Femur (tissue), 1 donor: ENCODE measurements around the gene ATP6AP2.
"Not testable (repeated sequence)": the region's sequence is repeated elsewhere in the genome, so short reads cannot be mapped to it uniquely, and the experiment has no call there.

Experiments used
- DNase-seq: peaks from one replicate; pipeline ENCODE4 v3.0.0-alpha.2; 2017

The ATP6AP2 gene

DNA sequence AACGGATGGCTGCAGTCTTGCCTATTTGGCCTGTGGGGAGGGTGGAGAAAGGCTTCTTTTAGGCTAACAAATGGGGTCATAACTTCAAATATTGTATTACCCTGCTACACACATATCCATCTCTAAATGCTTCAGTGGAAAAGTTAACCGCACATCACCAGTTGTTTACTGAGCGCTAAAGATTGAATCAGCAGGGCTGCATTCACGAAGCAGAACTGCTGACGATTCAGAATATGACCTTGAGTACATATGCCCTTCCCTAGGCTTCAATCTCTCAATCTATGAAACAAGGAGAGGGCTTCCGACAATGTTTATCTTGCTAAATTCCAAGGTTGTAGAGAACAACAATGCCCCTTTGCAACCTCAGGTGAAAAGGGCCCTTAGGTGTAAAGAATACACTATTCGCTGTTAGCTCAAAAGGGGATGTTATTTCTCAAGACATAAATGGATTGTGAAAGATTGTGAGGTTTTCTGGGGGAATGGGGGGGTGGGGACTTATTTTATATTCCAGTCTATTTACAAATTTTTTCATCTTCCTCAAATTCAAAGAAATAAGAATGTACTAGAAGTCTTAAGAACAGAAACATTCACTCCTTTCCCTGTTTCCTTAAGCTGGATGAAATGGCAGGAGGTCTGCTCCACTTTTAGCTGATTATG is 2.6 kb upstream of the ATP6AP2 start:
- no peak for DNase-seq

GRCh38 chrX:40579141-40579540 is 1.6 kb upstream of the ATP6AP2 start:
- no peak for DNase-seq

DNA sequence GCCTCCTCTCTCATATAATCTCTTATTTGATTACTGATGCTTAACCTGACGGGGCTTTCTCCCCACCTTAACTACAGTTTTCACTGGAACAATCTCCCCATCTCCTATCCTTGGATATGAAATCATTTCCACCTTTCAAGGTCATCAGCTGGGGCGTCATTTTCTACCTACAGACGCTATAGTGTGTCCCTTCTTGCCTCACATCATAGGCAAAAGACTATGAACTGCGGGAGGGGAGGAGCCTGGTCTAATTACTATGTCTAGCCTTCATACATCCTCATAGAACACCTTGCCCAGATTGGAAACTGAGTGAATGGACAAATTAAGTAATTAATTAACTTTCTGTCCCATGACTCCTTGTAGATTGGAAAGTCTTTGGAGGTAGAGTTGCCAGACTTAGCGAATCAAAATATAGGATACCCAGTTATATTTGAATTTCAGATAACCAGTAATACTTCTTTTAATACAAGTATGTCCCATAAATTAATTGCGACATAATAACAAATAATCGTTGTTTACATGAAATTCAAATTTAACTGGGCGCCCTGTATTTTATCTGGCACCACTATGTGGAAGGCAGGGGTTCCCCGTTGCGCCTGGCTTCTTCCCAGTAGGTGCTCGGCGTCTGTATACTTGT is 752 bp upstream of the ATP6AP2 start:
- no peak for DNase-seq

DNA sequence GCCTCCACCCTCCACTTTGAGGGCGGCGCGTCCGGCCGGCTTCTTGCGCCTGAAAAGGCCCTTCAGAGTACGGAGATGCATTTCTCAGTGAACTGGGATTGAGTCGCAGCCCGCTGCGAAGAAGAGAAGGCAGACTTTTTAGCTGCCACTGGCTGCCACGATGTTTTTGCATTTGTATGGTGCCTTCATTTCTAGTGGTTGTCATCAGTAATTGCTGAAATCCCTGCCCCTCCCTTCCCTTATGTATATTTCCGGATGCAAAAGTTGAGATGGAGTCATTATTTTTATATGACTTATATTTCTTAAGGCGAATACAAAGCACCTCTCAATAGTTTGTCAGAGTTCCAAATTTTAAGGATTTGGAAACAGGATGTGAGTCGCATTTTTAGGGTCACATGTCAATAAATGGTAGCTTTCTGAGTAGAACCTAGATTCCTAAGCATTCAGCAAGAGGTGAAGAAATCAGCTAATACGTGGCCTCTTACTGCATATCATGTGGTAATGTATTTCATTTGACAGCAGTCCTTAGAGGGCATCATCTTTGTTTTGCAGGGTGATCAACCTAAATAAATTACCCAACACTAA is 658 bp downstream of the ATP6AP2 start:
- DNase-seq: no peak

DNA sequence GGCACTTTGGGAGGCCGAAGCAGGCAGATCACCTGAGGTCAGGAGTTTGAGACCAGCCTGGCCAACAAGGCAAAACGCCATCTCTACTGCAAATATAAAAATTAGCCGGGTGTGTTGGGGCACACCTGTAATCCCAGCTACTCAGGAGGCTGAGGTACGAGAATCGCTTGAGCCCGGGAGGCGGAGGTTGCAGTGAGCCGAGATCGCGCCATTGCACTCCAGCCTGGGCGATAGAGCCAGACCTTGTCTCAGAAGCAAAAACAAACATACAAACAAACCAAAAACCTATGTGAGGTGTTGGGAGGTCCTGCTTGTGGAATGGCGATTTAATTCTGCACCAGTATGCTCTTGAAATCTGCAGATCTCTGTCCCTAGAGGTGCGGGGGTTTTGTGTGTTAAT is 1.4 kb downstream of the ATP6AP2 start:
- not testable (repeated sequence) for DNase-seq

DNA sequence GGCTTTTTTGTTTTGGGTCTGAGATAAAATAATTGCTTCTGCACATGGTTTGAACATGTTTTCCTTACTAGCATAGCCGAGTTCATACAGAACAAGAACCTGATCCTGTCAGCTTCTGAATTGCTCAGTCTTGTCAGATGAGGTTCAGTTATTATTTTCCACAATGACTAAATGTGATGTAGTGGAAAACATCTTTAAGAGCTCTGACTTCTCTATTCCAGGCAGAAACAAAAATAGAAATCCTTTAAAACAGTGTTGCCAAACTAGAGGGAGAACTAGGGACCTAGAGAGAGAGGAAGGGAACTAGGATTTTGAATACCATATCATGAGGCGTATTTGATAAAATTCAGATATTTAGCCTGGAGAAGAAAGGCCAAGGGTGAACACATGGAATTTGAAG is 2.0 kb downstream of the ATP6AP2 start:
- DNase-seq: no peak

GRCh38 chrX:40587623-40588022 is 6.9 kb downstream of the ATP6AP2 start:
- not testable (repeated sequence) for DNase-seq

GRCh38 chrX:40589616-40590321 is 9.0 kb downstream of the ATP6AP2 start:
- not testable (repeated sequence) for DNase-seq

- no peak for DNase-seq
These were observed 22.7 kb downstream of the ATP6AP2 start for GRCh38 chrX:40603446-40603845.

DNA sequence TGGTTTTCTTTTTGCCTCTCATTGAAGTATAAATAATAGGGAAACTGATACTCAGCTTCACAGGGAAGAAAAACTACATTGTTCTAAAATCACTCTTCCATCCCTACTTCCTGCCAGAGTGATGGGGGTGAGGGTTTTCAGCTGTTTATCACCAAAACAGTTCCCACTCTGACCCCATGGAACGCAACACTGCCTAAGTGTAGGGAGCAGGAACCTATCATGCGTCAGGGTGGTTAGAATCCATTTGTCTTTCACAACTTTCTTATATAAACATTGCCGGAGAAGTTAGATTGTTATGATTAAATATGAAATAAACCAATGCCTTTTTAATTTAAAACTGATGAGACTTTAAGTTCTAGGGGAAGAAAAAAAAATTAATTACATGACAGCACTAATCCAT is 26.6 kb downstream of the ATP6AP2 start:
- DNase-seq: no peak

DNA sequence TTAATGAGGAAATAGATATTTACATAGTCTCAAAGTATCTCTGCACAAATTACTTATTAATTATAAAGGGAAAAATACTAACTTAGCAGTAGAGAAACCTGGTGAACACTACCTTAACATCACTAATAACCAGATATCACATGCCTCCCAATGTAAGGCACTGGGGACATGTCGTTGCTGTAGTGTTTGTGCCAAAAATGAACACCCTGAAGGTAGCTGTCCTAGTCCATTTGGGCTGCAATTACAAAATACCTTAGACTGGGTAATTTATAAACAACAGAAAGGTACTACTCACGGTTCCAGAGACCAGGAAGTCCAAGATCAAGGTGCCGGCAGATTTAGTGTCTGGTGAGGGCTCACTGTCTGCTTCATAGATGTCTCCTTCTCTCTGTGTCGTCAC is 31.7 kb downstream of the ATP6AP2 start:
- DNase-seq: no peak

DNA sequence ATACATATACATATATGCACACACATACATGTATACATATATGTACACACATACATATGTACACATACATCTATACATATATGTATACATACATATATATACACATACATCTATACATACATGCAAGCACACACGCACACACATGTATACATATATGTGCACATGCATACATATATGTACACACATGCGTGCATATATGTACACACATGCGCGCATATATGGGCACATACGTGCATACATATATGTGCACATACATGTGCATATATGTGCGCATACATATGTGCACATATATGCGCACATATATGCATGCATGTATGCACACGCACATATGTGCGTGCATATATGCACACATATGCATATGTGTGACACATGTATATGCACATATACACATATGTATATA is 35.2 kb downstream of the ATP6AP2 start:
- DNase-seq: no peak

- no peak for DNase-seq
These were observed 36.8 kb downstream of the ATP6AP2 start for GRCh38 chrX:40617566-40617965.

DNA sequence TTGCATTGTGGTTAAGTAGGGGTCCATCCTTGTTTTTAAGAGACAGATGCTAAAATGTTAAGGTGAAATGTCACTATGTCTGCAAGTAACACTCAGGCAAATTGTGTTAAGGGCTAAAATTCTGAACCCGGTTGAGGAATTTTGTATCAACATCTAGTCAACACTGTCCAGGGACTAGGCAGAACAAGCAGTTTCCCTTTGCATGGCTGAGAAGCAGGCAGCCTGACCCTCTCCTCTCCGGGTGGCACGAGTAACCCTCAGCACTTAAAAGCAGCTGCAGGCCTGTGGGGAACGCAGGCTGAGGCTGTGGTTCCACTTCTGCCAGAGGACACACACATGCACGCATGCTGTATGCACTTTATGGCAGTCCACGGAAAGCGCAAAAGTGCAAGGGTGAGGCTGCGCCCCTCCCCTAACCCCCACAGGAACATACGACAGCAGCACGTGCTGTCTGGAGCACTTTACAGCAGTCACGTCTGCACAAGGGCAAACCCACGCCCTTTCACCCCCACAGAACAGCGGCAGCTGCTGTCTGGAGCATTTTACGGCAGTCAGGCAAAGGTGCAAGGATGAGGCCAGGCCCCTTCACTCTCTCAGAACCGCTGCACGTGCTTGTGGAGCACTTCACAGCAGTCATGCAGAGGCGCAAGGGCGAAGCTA is 41.8 kb downstream of the ATP6AP2 start:
- DNase-seq: no peak

GRCh38 chrX:40623139-40623536 is 42.4 kb downstream of the ATP6AP2 start, which contains the start of gene MPC1L:
Gene MPC1L, plus strand, starts transcription at chrX:40623428. Its CDS starts 138 bp downstream, at chrX:40623566.
- DNase-seq: no peak

DNA sequence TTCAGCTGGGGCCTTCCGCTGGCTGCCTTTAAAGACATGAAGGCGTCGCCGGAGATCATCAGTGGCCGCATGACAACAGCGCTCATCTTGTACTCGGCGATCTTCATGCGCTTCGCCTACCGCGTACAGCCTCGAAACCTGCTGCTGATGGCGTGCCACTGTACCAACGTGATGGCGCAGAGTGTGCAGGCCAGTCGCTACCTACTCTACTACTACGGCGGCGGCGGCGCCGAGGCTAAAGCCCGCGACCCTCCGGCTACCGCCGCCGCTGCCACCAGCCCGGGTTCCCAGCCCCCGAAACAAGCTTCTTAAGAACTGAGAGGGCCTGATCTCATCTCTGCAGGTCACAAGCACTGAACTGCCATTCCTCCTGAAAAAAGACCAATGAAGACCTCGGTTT is 42.9 kb downstream of the ATP6AP2 start:
- DNase-seq: no peak

DNA sequence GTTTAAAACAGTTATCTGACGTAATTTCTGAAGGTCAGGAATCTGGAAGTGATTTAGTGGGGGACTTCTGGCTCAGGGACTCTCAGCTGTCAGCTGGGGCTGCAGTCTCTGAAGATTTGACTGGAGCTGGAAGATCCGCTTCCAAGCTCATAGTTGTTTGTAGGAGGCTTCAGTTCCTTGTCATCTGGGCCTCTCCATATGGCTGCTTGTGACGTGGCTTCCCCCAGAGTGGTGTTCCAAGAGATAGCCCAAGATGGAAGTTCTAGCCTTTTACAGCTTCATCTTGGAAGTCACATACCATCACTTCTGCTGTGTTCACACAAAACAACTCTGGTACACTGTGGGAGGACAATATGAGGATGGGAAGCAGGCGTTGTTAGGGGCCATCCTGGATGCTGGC is 44.5 kb downstream of the ATP6AP2 start:
- DNase-seq: no peak

DNA sequence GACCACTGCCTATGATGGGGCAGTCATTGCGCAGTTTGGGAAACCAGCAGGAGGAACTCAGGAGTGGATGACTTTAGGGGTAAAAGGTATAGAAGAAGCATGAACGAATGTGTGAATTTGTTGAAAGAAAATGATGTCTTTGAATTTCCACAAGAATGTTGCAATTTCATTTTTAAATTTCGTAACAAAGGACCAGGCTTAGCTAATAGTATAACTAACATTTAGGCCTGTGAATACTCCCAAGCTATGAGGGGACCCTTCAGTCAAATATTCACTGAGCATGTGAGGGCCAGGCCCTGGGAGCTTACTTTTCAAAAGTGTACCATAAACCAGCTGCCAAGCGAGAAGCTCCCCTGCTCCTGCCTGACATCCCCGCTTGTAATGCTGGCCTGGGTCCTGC is 47.7 kb downstream of the ATP6AP2 start:
- DNase-seq: no peak

DNA sequence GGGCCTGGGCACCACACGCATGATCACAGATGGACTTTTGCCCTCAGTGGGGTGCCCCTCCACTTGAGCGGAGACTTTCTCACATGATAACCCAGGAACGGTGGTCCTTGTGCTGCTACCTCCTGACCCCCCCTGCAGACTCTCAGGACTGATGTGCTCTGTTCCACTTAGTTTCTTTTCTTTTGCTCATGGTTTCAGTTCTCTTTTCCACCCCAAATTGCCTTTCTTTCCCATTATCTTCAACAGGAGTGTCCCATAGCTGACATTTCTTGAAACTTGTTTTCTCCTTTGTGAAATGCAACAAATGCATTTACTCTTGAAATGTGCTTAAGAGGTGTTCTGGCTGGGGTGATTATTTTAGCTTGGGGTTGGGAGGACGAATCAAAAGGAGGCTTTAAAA is 51.4 kb downstream of the ATP6AP2 start:
- no peak for DNase-seq

DNA sequence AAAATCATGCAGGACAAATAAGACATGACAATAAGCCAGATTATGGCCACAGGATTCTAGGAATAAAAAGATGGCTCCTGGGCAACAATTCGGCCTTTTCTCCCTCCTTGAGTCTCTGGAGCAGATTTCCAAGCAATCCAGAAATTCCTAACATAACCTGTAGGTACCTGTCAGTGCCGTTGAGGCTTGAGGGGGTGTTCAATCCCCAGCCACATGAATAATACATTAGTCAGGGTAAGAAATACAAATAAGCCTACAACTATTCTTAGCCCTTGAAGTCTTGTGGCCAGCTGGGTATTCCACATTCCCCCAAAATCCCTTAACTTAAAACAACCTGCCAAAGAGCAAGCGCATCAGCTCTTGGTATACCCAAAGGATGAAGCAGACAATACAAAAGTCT is 56.9 kb downstream of the ATP6AP2 start:
- DNase-seq: no peak

GRCh38 chrX:40644176-40644575 is 63.4 kb downstream of the ATP6AP2 start:
- no peak for DNase-seq

DNA sequence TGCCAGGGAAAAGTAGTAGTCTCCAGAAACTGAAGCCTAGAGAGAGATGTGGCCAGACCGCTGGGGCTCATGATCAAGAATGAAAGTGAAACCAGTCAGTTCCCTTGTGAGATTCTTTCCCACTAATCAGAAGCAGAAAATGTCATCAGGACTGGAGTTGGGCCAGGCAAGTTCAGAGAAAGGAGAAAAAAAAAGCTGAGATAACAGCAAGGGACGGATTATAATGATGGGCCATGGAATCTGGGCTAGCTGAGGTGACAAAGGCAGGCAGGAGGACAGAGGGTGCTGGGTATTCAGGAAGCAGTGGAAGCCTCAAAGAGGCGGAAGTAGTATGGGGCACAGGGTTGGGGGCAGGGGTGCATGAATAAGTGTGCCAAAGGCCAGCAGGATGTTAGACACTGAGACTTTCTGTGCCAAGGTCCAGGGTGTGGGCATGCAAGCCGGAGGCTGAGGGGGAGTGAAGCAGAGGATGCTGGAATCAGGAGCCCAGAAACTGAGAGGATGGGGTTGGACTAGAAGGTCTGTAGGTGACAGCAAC is 64.1 kb downstream of the ATP6AP2 start:
- peak; percentile 51 for DNase-seq
